CD4-positive, alpha-beta T cell treated with Interleukin-10 for 1 hour (primary cell): ENCODE measurements around the gene F13B.
"Not testable (repeated sequence)": the region's sequence is repeated elsewhere in the genome, so short reads cannot be mapped to it uniquely, and the experiment has no call there.

Source experiments
- DNase-seq: peaks from one replicate; pipeline ENCODE4 v3.0.0-alpha.2; 2020

The F13B gene

DNA sequence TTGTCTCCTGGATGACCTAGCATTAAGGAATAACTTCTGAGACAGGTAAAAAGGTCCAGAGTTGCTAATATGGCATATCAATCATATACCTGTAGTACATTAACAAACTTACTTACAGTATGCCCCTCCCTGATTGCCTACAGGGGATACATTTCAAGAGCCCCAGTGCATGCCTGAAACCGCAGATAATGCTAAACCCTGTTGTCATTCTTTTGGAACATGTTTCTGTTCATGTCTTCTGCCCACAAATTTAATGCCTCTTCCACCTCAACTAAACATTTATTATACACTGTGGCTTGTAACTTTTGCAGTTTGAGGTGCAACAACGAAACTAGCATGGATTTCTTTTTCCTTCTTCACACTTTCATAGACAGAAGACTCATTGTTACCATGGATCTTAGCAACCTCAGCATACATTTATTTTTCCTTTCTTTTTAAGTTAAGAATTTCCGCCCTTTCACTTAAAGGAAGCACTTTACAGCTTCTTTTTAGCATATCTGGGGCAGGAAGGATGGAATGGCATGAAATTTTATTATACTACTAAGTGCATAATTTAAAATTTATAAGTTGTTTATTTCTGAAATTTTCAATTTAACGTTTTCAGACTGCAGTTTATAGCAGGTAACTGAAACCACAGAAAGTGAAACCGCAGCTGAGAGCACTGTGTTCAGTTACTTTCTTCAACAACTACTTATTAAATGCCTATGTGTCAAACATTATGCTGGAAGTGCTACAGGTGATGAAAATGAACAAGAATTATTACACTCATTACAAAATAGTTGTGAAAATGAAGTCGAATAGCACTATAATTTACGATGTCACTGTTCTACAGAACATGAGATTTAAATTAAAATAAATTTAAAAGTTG lies 25.3 kb downstream of the F13B start:
- DNase-seq = peak; percentile 4

DNA sequence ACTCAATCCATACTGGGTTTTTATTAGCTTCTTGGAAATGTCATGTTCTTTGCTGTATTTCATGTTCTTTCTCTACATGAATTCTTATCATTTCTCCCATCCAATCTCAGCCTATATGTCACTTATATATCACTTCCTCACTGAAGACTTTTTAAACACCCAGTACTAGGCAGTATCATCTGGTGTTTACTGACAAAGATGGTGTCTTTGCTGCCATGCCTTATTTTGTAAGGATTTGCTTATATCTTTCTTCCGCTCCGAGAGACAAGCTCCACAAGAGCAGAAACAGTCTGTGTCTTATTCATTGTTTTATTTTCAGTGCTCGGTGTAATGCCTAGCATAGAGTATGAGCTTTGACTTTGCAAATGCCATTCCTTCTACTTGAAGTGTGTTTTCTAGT lies 30.2 kb downstream of the F13B start:
- DNase-seq = no peak

DNA sequence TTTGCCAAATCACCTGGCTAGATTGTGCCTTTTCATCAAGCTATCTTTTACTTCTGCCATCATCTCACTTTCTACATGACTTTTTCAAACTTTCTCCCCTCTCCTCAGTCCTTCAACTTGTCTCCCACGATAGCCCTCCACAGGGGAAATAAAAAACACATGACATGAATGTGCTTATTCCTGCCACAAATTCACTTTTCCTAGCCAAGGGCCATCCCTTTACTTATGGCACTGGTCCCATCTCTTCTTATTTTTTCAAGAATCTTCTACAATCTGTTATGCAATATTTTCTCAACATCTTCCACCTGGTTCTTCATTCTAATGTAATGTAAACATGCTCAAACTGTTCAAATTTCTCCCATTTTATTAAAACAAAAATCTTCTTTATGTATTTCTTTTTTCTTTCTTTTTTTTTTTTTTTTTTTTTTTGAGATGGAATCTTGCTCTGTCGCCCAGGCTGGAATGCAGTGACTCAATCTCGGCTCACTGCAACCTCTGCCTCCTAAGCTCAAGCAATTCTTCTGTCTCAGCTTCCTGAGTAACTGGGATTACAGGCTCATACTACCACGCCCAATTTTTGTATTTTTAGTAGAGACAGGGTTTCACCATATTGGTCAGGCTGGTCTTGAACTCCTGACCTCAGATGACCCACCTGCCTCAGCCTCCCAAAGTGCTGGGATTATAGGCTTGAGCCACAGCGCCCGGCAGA lies 32.3 kb downstream of the F13B start:
- DNase-seq = not testable (repeated sequence)

DNA sequence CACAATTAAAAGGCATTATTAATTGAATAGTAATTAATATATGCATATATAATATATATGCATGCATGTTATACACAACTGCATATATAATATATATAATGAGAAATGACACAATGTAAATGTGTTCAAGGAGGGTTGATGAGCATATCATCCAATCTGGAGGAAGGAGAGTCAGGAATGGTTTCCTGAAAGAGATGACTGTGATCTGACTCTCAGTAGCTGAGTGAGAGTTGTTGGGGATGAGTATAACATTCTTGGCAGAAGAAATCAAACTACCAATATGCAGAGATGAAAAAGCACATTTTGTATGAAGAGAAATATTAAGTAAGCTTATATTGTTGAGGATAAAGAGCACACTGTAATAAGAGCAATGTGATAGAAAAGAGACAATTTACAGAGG lies 37.3 kb downstream of the F13B start:
- DNase-seq = no peak

DNA sequence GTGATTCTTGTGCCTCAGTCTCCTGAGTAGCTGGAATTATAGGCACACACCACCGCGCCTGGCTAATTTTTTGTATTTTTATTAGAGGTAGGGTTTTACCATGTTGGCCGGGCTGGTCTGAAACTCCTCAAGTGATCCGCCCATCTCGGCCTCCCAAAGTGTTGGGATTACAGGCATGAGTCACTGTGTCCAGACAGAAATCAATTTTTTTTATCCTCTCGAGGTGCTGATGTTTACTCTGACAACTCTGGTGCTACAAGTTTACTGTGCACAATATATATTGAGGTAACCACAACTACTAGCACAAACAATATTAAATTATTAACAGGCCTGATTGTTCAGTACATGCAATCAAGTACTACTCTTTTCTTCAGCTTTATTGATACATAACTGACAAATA lies 39.7 kb downstream of the F13B start:
- no peak for DNase-seq

DNA sequence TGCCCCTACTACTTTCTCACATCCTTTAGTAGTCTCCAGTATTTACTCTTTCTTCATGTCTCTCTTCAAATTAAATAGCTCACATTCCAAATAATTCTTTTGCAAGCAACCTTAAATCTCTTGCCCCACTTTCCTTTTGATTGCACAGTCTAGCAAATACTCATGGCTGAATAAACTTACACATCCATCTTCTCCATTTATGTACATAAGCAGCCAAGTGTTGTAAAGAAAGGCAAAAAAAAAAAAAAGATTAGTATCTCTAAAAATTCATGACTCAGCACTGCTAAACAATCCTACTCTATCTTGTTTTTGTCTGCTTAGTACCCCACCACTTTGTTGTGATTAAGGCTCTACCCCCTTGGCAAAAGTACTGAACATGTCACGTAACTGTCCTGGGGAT lies 42.6 kb downstream of the F13B start:
- no peak for DNase-seq

DNA sequence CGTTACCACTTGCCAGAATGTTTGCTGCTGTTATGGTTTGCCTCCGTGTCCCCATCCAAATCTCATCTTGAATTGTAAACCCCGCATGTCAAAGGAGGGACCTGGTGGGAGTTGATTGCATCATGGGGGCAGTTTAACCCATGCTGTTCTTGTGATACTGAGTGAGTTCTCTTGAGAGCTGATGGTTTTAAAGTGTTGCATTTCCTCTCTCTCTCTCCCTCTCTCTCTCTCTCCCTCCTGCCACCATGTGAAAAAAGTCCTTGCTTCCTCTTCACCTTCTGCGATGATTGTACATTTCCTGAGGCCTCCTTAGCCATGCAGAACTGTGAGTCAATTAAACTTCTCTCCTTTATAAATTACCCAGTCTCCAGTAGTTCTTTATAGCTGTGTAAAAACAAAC lies 45.3 kb downstream of the F13B start:
- no peak for DNase-seq

DNA sequence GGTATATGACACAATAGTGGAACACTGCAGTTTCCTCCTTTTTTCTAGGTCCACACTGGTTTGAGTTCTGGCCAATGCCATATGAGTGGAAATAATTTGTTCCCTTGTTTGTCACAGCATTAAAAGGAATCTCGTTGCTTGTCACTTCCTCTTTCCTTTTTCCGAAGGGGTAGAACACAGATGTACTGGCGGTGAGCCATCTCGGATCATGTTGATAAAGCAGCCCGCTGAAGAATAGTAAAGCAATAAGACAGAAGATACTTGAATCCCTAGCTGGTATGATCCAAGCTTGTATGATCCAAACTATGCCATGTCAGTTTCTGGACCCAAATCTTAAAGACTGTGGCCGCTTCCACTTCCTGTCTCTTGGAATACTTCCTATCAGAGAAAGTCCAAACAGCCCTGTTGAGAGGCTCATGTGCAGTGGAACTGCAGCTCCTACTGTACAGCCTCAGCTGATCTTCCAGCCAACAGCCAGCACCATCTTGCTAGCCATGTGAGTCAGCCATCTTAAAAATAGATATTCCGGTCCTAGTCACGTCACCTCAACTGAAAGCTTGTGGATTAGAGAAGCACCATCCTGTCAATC lies 49.4 kb downstream of the F13B start:
- DNase-seq = no peak

DNA sequence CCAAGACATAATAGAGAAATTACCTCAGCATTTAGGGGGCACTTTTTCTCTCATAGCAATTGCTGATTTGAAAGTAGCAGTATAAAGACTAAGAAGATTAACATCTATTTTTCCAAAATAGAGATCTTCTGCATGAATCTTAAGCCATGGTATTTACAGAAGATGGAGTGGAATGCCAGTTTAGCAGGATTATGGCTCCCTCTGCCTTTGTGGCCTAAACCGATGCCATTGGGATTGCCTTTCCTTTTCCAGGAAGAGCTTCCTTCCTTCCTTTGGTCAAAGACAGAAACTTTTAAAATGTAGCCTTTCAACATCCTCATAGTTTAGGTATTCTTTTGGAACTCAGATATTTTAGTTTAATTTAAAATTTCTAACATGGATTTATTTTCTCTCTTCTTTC lies 50.3 kb downstream of the F13B start:
- DNase-seq = no peak

DNA sequence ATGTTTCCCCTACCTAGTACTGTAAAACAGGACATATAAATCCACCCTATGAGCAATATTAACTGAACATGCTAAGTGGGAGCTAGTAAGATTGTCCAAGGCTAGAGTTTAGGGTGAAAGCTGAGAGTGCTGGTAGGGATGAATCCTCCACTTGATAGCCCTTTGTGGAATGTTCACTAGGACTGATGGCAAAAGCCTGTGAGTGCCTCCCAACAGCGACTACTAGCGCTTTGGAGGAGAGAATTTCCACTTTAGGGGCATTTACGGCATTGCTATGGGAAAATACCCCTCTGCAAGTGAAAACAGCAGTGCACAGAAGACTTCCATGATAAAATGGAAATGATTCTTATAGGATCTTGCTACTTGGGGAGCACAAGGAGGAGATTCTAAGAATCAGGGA lies 53.8 kb downstream of the F13B start:
- no peak for DNase-seq

DNA sequence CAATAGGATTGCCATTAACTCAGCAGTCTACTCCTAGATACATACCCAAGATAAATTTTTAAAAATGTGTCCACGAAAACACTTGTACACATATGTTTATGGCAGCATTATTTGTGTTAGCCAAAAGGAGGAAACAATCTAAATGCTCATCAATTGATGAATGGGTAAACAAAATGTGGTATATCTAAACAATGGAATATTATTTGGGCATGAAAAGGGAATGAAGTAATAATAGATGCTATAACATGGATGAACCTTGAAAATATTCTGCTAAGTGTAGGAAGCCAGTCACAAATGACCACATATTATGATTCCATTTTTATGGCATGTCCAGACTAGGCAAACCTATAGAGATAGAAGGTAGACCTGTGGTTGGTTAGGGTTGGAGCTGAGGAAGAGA lies 55.4 kb downstream of the F13B start:
- no peak for DNase-seq

DNA sequence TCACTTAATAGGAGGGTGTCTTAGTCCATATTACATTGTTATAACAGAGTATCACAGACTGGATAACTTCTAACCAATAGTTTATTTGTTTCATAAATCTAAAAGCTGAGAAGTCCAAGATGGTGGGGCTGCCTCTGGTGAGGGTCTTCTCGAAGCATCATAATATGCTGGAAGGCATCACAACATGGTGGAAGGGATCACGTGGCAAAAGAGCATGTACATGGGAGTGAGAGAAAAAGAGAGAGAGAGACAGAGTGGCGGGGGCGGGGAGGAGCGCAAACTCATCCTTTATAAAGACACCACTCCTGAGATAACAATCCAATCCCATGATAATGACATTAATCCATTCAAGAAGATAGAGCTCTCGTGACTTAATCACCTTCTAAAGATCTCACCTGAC lies 58.2 kb downstream of the F13B start:
- no peak for DNase-seq

DNA sequence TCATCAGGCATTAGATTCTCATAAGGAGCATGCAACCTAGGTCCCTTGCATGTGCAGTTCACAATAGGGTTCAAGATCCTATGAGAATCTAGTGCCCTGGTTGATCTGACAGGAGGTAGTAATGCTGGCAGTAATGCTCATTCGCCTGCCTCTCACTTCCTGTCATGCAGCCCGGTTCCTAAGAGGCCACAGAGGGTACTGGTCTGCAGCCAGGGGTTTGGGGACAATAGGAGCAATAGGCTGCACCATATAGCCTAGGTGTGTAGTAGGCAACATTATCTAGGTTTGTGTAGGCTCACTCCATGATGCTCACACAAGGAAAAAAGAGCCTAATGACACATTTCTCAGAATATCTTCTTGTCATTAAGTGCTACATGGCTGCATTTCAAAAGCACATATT lies 63.9 kb downstream of the F13B start:
- no peak for DNase-seq

DNA sequence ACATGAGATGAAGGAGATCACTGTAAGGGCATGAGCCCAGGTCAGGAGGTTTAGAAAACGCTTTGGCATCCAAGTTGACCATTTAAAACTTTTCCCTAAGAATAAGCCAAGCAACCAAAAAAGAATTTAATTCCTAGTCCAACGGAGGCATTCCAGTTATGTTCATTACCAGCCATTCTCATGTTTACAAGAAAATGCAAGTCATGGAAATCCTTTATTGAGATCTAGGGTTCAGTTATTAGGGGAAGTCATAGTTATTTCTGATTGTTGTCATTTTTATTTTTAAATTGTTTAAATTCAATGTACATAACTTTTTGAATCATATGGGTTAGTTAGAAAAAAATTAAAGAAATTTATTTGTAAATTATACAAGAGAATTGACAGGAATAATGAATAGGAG lies 65.2 kb downstream of the F13B start:
- no peak for DNase-seq

DNA sequence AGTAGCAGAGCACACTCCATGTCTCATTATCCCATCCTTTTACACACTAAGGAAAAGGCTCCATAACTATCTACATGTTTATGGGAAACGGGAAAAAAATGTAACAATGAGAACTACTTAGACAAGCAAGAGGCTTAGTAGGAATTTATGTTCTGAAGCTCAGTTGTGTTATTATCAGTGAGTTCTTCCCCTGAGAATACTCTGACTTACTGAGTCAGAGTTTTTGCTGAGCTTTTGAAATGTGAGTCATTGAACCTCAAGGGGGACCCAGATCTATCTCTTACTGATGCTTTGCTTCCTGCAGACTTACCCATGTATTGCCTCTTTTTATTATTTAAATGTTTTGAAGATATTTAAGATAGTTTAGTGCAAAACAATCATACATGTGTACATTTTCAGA lies 69.6 kb downstream of the F13B start:
- no peak for DNase-seq

DNA sequence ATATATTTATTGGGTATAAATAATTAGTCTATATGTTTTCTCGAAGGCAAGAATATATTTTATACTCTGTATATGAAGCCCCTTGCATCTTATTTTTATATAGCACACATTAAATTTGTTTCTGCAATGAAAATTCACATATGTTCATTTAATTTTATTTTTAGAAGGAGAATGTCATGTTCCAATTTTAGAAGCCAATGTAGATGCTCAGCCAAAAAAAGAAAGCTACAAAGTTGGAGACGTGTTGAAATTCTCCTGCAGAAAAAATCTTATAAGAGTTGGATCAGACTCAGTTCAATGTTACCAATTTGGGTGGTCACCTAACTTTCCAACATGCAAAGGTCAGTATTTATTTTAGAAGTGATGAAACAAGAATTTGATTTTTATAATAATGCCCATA lies 73.1 kb downstream of the F13B start:
- no peak for DNase-seq

DNA sequence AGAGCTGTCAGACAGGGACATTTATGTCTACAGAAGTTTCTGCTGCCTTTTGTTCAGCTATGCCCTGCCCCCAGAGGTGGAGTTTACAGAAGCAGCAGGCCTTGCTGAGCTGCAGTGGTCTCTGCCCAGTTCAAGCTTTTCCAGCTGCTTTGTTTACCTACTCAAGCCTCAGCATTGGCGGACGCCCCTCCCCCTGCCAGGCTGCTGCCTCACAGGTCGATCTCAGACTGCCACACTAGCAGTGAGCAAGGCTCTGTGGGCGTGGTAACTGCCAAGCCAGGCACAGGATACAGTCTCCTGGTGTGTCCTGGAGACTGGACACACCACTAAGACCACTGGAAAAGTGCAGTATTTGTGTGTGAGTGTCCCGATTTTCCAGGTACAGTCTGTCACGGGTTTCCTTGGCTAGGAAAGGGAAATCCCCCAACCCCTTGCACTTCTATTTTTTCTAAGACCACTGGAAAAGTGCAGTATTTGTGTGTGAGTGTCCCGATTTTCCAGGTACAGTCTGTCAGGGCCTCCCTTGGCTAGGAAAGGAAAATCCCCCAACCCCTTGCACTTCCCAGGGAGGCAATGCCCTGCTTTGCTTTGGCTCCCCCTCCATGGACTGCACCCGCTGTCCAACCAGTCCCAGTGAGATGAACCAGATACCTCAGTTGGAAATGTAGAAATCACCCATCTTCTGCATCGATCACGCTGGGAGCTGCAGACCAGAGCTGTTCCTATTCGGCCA lies 75.0 kb downstream of the F13B start:
- DNase-seq = not testable (repeated sequence)
